Measurements from ENCODE around the gene NLRX1. TPM values are rescaled to one million over a fixed set of nuclear protein-coding genes. Genes with fewer than 3 reads are reported as not detected.
A peak's percentile ranks its signal among the peaks of the same experiment; 100 is the strongest.

NLRX1 gene
- total and polyA plus RNA-seq, 2 donors (not counting 1 experiment from before 2014, with no cell fraction given) = 6.6 to 21.3 TPM

- H3K36me3 ChIP-seq (ENCODE audit: control insufficient read depth, insufficient read depth, low read length) = no peaks in the 10 kb centered on the region
- DNase-seq (ENCODE audit: low read depth in 2 of 2) = no peak
- H2AFZ ChIP-seq (ENCODE audit: low read length) = peak overlapping the region; percentile 67
- H3K4me3 ChIP-seq (replicated peaks in 1 of 4; ENCODE audit: control extremely low read depth in 1 of 4, insufficient read depth in 1 of 4, low read depth in 3 of 4, low read length in 4 of 4) = peak overlapping the region; percentile 47 to 61 (median 54)
- H3K9ac ChIP-seq (ENCODE audit: insufficient read depth, low read length) = no peak overlapping the region
- H3K9me3 ChIP-seq (ENCODE audit: control insufficient read depth, insufficient read depth, low read depth, low read length) = no peaks in the 10 kb centered on the region
- no peaks in the 10 kb centered on the region for H4K20me1 ChIP-seq (ENCODE audit: control insufficient read depth, extremely low read depth, insufficient read depth, low read length)
- H3K4me1 ChIP-seq (ENCODE audit: control insufficient read depth, extremely low read depth, insufficient read depth, low read length) = peaks cover 2% of the 10 kb centered on the region
- H3K27ac ChIP-seq (ENCODE audit: insufficient read depth, low read length) = no peak overlapping the region
- H3K79me2 ChIP-seq (ENCODE audit: control insufficient read depth, insufficient read depth, low read length) = no peaks in the 10 kb centered on the region
- TF ChIP-seq EZH2 (IDR thresholded peaks at IDR 0.05; ENCODE audit: low read length, missing control alignments) (no peak), CTCF (conservative IDR thresholded peaks at IDR 0.05 in 1 of 2, IDR thresholded peaks at IDR 0.05 in 1 of 2; ENCODE audit: low read depth in 1 of 2, low read length in 2 of 2) (no peak)
- peaks cover 29% of the 10 kb centered on the region for H3K27me3 ChIP-seq (ENCODE audit: control insufficient read depth, insufficient read depth, low read length)
- peak overlapping the region; percentile 39 for H3K4me2 ChIP-seq (ENCODE audit: extremely low read depth, insufficient read depth, low read length)
Measured at GRCh38 chr11:119148720-119149017, 19.9 kb upstream of the NLRX1 start.

- Histone ChIP-seq H3K4me1 (ENCODE audit: control insufficient read depth, extremely low read depth, insufficient read depth, low read length) (peaks cover 2% of the 10 kb centered on the region), H2AFZ (ENCODE audit: low read length) (peak within 1 kb of the TSS; percentile 67), H3K4me3 (replicated peaks in 1 of 4; ENCODE audit: control extremely low read depth in 1 of 4, insufficient read depth in 1 of 4, low read depth in 3 of 4, low read length in 4 of 4) (peak within 1 kb of the TSS; percentile 47 to 61 (median 54)), H3K9ac (ENCODE audit: insufficient read depth, low read length) (peak within 1 kb of the TSS; percentile 8), H3K27me3 (ENCODE audit: control insufficient read depth, insufficient read depth, low read length) (peaks cover 29% of the 10 kb centered on the region), H4K20me1 (ENCODE audit: control insufficient read depth, extremely low read depth, insufficient read depth, low read length) (no peaks in the 10 kb centered on the region), H3K9me3 (ENCODE audit: control insufficient read depth, insufficient read depth, low read depth, low read length) (no peaks in the 10 kb centered on the region), H3K27ac (ENCODE audit: insufficient read depth, low read length) (no peak within 1 kb of the TSS), H3K36me3 (ENCODE audit: control insufficient read depth, insufficient read depth, low read length) (no peaks in the 10 kb centered on the region), H3K79me2 (ENCODE audit: control insufficient read depth, insufficient read depth, low read length) (no peaks in the 10 kb centered on the region), H3K4me2 (ENCODE audit: extremely low read depth, insufficient read depth, low read length) (peak within 1 kb of the TSS; percentile 39)
- DNase-seq (ENCODE audit: low read depth in 2 of 2) = no peak
- TF ChIP-seq CTCF (conservative IDR thresholded peaks at IDR 0.05 in 1 of 2, IDR thresholded peaks at IDR 0.05 in 1 of 2; ENCODE audit: low read depth in 1 of 2, low read length in 2 of 2) = no peak
- no peak for TF ChIP-seq EZH2 (IDR thresholded peaks at IDR 0.05; ENCODE audit: low read length, missing control alignments)
Measured at GRCh38 chr11:119149018-119149785, 19.3 kb upstream of the NLRX1 start, which contains the start of gene ABCG4. ABCG4 (plus strand) TSS chr11:119149052; CDS start chr11:119149966, 914 bp downstream.

GRCh38 chr11:119149786-119150275 is 18.7 kb upstream of the NLRX1 start:
- Histone ChIP-seq H3K4me2 (ENCODE audit: extremely low read depth, insufficient read depth, low read length) (no peak overlapping the region), H4K20me1 (ENCODE audit: control insufficient read depth, extremely low read depth, insufficient read depth, low read length) (no peaks in the 10 kb centered on the region), H3K4me3 (replicated peaks in 1 of 4; ENCODE audit: control extremely low read depth in 1 of 4, insufficient read depth in 1 of 4, low read depth in 3 of 4, low read length in 4 of 4) (peak overlapping the region in 1 of 4 experiments; percentile 21), H3K9ac (ENCODE audit: insufficient read depth, low read length) (no peak overlapping the region), H3K4me1 (ENCODE audit: control insufficient read depth, extremely low read depth, insufficient read depth, low read length) (no peaks in the 10 kb centered on the region), H3K27ac (ENCODE audit: insufficient read depth, low read length) (no peak overlapping the region), H3K36me3 (ENCODE audit: control insufficient read depth, insufficient read depth, low read length) (no peaks in the 10 kb centered on the region), H3K27me3 (ENCODE audit: control insufficient read depth, insufficient read depth, low read length) (peaks cover 29% of the 10 kb centered on the region), H3K79me2 (ENCODE audit: control insufficient read depth, insufficient read depth, low read length) (no peaks in the 10 kb centered on the region), H2AFZ (ENCODE audit: low read length) (no peak overlapping the region), H3K9me3 (ENCODE audit: control insufficient read depth, insufficient read depth, low read depth, low read length) (no peaks in the 10 kb centered on the region)
- TF ChIP-seq EZH2 (IDR thresholded peaks at IDR 0.05; ENCODE audit: low read length, missing control alignments) = no peak
- no peak for TF ChIP-seq CTCF (conservative IDR thresholded peaks at IDR 0.05 in 1 of 2, IDR thresholded peaks at IDR 0.05 in 1 of 2; ENCODE audit: low read depth in 1 of 2, low read length in 2 of 2)
- DNase-seq (ENCODE audit: low read depth in 2 of 2) = no peak
